DMS79 treated with DMSO at 0.1 percent for 48 hours (cell line): ENCODE measurements around the gene MED15.

Experiments used
- DNase-seq: peaks from one replicate; lab custom pipeline; 2025; lab: John Stamatoyannopoulos, UW

Gene MED15

GRCh38 chr22:20510811-20511577, 3.6 kb downstream of the MED15 start:
- DNase-seq, result no peak

- no peak for DNase-seq
Measured at GRCh38 chr22:20511578-20512229, 4.3 kb downstream of the MED15 start.

- DNase-seq, result no peak
Measured at GRCh38 chr22:20514658-20515406, 7.4 kb downstream of the MED15 start.

- DNase-seq, result no peak
Measured at GRCh38 chr22:20516399-20516798, 9.0 kb downstream of the MED15 start.

- DNase-seq, result no peak
Measured at GRCh38 chr22:20517422-20517821, 10.0 kb downstream of the MED15 start.

DNA sequence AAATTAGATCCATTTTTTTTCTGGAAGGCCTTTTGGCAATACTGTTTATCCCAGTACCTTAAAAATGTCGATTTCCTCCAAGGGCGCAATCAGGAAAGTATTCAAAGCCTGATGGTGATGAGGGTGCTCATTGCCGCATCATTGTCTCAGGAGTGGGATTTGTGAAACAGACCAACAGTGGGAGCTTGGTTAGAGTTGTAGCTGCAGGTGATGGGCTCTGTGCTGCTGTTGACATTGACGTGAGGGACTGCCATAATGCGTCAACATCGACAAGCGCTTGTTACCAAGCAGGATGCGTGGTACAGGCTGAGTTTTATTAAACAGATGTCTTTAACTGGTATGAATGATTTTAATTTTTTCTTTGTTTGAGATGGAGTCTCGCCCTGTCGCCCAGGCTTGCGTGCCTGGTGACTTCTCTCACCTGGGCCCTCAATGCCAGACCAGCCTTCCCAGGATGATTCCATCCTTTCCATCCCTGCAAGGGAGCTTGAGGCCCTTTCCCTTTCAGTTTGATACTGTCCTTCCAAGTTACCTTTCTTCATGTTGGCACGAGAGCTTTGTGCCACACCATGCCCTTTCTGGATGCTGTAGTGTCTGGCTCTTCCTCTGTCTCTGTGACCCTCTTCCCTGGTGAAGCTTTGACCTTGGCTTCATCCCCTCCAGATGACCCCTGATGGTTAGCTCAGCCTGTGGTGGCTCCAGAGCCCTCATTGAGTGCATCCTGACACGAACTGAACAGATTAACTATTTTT, 10.6 kb downstream of the MED15 start:
- no peak for DNase-seq

- DNase-seq, result no peak
Measured at GRCh38 chr22:20519558-20519957, 12.1 kb downstream of the MED15 start.

DNA sequence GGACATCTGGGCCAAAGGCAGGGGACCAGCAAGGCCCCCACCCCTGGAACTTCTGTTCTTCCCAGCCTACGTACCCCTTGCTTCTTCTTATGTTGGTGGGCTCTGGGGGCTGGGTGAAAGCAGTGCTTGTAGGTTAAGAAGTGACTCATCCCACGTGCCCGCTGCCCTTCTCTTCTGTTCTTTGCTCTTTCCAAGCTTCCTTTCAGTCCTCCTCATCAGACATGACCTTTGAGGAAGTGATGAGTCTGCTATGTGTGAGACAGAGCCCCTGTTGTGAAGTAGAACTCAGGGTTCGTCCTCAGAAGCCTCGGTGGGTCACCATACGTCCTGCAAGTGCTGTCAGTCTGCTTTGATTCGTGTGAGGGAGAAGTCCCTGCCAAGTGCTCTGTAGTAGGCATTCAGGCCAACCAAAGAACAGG, 12.7 kb downstream of the MED15 start:
- DNase-seq, result no peak

GRCh38 chr22:20522134-20523004, 15.0 kb downstream of the MED15 start:
- no peak for DNase-seq

DNA sequence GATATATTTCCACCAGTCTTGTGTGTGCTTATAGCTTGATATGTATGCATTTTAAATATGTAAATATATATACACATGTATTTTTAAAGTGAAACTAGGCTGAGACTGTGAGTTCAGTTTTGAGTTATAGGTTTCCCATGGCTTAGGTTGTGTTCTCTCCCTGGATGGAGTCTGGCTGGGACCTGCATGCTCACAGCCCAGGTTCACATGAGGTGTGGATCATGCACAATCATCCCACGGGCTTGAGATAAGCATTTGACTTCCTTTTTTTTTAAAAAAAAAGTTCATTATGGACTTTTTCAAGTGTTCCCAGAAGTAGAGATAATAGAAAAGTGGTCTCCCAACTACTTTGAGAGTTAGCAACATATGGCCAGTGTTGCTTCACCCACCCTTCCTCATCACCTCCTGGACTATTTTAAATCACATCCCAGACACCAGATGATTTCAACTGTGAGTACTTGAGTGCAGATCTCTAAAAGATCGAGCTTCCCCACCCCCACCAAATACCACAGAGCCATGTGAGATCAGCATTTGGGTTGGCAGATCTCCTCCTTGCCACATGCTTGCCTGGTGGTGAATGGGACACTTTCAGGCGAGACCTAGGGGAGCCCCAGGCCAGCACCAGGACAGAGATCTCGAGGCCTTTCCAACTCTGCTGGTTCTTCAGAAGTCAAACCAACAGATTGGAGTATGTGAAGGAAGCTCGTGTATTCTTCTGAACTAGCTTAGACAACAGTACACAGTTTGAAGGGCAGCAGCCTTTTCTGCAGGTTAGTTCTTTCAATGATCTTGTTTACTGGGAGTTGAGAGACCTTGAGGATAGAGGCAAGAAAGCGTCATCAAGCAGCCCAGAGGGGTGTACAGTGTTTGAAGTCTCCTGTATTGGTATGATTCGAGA, 15.9 kb downstream of the MED15 start:
- no peak for DNase-seq

DNA sequence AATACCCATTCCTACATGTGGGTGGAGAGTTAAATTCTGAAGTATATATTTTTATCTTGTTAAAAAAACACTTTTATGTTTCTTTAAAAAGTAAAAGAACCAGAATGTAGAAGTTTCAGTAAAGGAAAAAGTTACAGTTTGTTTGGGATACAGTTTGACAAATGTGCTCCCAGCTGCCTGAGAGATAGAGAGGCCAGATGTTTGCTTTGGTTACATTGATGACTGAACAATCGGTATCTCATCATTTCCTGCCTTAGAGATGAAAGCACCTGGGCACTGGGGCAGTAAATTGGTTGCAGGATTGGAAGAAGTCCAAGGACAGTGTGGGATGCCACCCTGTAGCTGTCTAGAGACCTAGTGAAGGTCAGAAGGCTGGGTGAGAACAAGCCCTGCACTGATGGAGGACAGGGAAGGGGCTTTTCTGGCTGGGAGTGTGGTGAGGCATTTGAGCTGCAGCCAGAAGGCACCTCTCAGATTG, 16.6 kb downstream of the MED15 start:
- DNase-seq, result no peak

DNA sequence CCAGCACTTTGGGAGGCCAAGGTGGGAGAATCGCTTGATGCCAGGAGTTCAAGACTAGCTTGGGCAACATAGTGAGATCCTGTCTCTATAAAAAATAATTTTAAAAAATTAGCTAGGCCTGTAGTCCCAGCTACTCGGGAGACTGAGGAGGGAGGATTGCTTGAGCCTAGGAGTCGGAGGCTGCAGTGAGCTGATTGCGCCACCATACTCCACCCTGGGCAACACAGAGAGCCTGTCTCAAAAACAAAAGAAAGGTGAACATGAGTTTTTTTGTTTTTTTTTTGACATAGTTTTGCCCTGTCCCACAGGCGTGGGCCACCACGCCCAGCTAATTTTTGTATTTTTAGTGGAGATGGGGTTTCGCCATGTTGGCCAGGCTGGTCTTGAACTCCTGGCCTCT, 17.6 kb downstream of the MED15 start:
- DNase-seq, result no peak

GRCh38 chr22:20526305-20526627, 18.9 kb downstream of the MED15 start:
- DNase-seq, result no peak

GRCh38 chr22:20526628-20527355, 19.4 kb downstream of the MED15 start:
- DNase-seq, result no peak

GRCh38 chr22:20528405-20528978, 21.1 kb downstream of the MED15 start:
- DNase-seq, result no peak

DNA sequence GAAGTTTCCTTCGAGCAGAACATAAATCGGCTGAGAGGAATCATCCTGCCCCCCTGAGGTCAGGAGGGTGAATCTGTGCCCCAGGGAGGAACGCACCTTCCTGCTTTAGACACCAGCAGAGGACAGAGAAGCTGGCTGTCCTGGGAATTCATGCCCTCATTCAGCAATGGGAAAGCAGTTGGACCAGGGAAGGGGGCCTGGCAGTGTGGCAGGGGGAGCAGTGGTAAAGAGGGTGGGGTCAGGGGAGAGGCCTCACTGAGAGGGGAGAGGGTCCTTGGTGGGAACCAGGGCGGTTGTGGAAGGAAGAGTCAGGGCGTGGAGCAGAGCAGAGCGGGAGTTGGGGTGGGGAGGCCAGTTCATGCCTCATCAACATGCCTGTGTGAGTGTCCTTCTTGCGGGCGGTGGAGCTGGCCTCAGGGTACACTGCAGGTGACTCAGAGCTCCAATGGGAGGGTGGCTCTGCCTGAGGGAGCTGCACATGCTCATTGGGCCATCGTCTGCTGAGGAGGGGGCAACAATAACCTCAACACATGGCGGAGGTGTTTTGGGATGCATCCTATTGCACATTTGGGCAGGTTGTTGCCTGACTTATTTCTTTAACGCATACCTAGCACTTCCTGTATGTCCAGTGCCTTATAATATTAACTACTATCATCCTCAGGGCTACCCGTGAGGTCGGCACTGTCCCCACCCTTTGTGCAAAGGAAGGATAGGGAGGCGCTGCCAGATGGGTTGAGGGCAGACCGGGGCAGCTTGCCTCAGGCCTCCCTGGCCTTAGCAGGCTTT, 23.2 kb downstream of the MED15 start:
- no peak for DNase-seq

DNA sequence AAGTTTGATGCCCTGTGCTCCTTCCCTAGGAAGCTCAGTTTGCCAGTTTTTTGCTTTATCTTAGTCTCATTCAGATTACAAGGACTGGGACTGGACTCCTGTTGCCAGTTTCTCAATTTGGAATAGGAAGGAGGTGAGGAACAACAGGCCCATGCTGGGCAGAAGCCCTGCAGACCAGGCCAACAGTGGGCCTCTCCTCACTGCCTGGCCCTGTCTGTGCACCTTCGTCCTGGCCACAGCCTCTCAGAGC, 23.7 kb downstream of the MED15 start:
- DNase-seq, result no peak

DNA sequence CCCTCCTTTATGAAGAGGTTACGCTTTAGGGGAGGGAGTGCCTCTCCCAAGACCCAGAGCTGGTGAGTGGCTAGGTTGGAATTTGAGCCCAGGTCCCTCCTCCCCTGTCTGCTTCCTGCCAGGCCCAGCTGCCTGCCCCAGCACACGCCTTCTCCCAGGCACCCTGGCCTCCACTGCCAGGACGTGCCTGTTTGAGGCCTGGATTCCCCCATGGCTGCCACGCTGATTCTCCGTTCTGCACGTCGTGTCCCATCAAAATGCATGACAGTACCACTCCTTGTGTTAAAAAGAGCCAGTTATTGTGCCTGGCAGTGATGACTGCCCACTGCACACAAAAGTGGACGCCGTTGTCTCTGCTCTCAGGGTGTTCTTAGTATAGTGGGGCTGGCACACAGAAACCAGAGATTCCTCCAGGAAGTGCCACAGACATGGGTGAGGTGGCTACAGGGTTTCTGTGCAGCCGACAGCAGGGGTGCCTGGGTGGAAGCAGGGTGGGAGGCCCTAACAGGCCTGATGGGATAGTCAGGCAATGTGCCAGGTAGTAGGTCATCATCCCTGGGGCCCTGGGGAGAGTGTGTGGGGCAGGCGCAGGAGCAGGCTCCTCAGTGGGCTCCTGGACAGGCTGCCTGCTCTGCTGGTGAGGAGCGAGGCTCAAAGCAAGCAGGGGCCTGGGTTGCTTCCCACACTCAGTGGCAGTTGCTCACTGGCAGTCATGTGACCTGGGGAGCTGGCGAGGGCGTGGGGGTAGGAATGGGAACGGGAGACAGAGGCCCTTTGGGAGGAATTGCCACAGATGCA, 24.2 kb downstream of the MED15 start:
- peak; percentile 21 for DNase-seq
